Posterior vena cava (tissue), 2 donors: ENCODE measurements around the gene PARS2. TPM values are rescaled to one million over a fixed set of nuclear protein-coding genes. Genes with fewer than 3 reads are reported as not detected.

ENCODE experiments used
- DNase-seq: peaks from one replicate; pipeline ENCODE4 v3.0.0-alpha.2; 2020; ENCODE audit warnings: low spot score
- intact Hi-C, 2 donors: fragments of 100-400 bp; cut with DNase I; formaldehyde crosslinking; loops; one replicate each; pipeline versions ENCODE4 v1.14.1 to v1.14.2; 2022 to 2023
- long read RNA-seq, 2 donors: library from polyadenylated mRNA; unstranded; transcript quantifications; one replicate each; pipeline ENCODE4 v2.0.0, GENCODE V29; 2020 to 2021
- total RNA-seq, 2 donors: library from RNA; stranded (reverse); fragmentation: NEBNext Ultra II Directional; extraction: Animal tissue kit (Norgen Biotek cat#: 25700); gene quantifications; one replicate each; pipeline ENCODE4 v1.2.1, GENCODE V29; 2021
- donor health status: DM: yes; HTN: yes; CAD: no.
- donor health status: DM: yes; HTN: yes; CAD: no.

The PARS2 gene
- total RNA-seq, result 1 to 10 TPM; 2.3 to 2.8 TPM
- long read RNA-seq, donor 1, transcript PARS2-201 (2 exons, 2,347 nt), result major isoform, 5 of 7 reads
- long read RNA-seq, donor 1, partial matches to known transcripts, result 1 of 7 reads
- long read RNA-seq, donor 1, other reads (novel, unspliced or antisense), result 1 of 7 reads
- long read RNA-seq, donor 2, partial matches to known transcripts, result 1 of 6 reads
- long read RNA-seq, donor 2, other reads (novel, unspliced or antisense), result 1 of 6 reads

- intact Hi-C loops, result no loop called here
- peak; percentile 98 for DNase-seq
Observed at GRCh38 chr1:54764133-54764921, at the start of gene PARS2. Gene PARS2, minus strand, starts transcription at chr1:54764523. Its CDS starts 5,362 bp downstream, at chr1:54759161.

GRCh38 chr1:54814126-54814498, 49.8 kb upstream of the PARS2 start:
- peak; percentile 22 for DNase-seq
- intact Hi-C loops, result loop anchor here (5.0 to 10.0 kb wide), 2 partner anchors 319 to 463 kb away; no protein-coding TSS in a partner anchor

- DNase-seq, result peak; percentile 61
- intact Hi-C loops, result loop anchor here (5.0 to 10.0 kb wide), 2 partner anchors 319 to 464 kb away; no protein-coding TSS in a partner anchor
Observed at GRCh38 chr1:54813485-54814125, 49.3 kb upstream of the PARS2 start.

GRCh38 chr1:54812801-54813484, 48.6 kb upstream of the PARS2 start:
- DNase-seq, result peak; percentile 45
- intact Hi-C loops, result loop anchor here (5.0 to 10.0 kb wide), 2 partner anchors 318 to 464 kb away; no protein-coding TSS in a partner anchor

GRCh38 chr1:54811739-54812655, 47.7 kb upstream of the PARS2 start:
- peak; percentile 68 for DNase-seq
- intact Hi-C loops, result loop anchor here (5.0 to 10.0 kb wide), 2 partner anchors 317 to 465 kb away; no protein-coding TSS in a partner anchor

- DNase-seq, result peak; percentile 47
- intact Hi-C loops, result loop anchor here (5.0 to 10.0 kb wide), 2 partner anchors 316 to 466 kb away; no protein-coding TSS in a partner anchor
Observed at GRCh38 chr1:54811066-54811465, 46.7 kb upstream of the PARS2 start.

- intact Hi-C loops, result loop anchor here (5.0 to 10.0 kb wide), 2 partner anchors 316 to 467 kb away; no protein-coding TSS in a partner anchor
- DNase-seq, result peak; percentile 88
Observed at GRCh38 chr1:54810153-54810942, 46.0 kb upstream of the PARS2 start.

- intact Hi-C loops, result loop anchor here (5.0 to 10.0 kb wide), 2 partner anchors 315 to 468 kb away; no protein-coding TSS in a partner anchor
- peak; percentile 12 for DNase-seq
Observed at GRCh38 chr1:54809496-54810074, 45.3 kb upstream of the PARS2 start.

- intact Hi-C loops, result no loop called here
- DNase-seq, result peak; percentile 73
Observed at GRCh38 chr1:54808443-54809207, 44.3 kb upstream of the PARS2 start.

GRCh38 chr1:54807756-54808155, 43.4 kb upstream of the PARS2 start:
- intact Hi-C loops, result no loop called here
- peak; percentile 31 for DNase-seq

- intact Hi-C loops, result no loop called here
- DNase-seq, result peak; percentile 60
Observed at GRCh38 chr1:54806931-54807611, 42.7 kb upstream of the PARS2 start.

- DNase-seq, result peak; percentile 74
- intact Hi-C loops, result no loop called here
Observed at GRCh38 chr1:54805981-54806381, 41.7 kb upstream of the PARS2 start.

- intact Hi-C loops, result no loop called here
- DNase-seq, result peak; percentile 20
Observed at GRCh38 chr1:54805466-54805865, 41.1 kb upstream of the PARS2 start.

GRCh38 chr1:54804471-54805132, 40.3 kb upstream of the PARS2 start:
- DNase-seq, result peak; percentile 58
- intact Hi-C loops, result no loop called here

- intact Hi-C loops, result no loop called here
- peak; percentile 91 for DNase-seq
Observed at GRCh38 chr1:54803761-54804470, 39.6 kb upstream of the PARS2 start.
